GM12878 (cell line): ENCODE results near the gene HDAC5. TPM values are rescaled to one million over a fixed set of nuclear protein-coding genes. Genes with fewer than 3 reads are reported as not detected.

Source experiments
- ATAC-seq: fragments of 200-7000 bp; cut with Tn5 transposase; 3 replicates; pipeline ENCODE4 v1.9.1; 2020; ENCODE audit warnings: mild to moderate bottlenecking, moderate library complexity
- BruUV-seq: library from RNA; stranded (reverse); fragments of 400-500 nt; replicated peaks from 2 replicates; lab custom pipeline; 2021; lab: Mats Ljungman, UMichigan
- CTCF ChIA-PET: fragments of 300-600 bp; sonication (Branson Sonifier 250); formaldehyde crosslinking; extraction: SDS; loops from one replicate; lab custom pipeline; 2021; ENCODE audit warnings: inconsistent platforms; lab: Yijun Ruan, JAX
- POLR2A ChIA-PET: fragments of 350-600 bp; formaldehyde crosslinking; extraction: SDS; loops from one replicate; lab custom pipeline; 2021; ENCODE audit warnings: inconsistent platforms; lab: Charles Lee
- RAD21 ChIA-PET: fragments of 300-600 bp; sonication (Branson Sonifier 250); formaldehyde crosslinking; loops from one replicate; lab custom pipeline; 2023; ENCODE audit warnings: antibody characterized with exemption; ENCODE audit not compliant: unreplicated experiment; lab: Charles Lee
- SMC1A ChIA-PET: fragments of 300-600 bp; sonication (Branson Sonifier 250); formaldehyde crosslinking; loops from one replicate; lab custom pipeline; 2023; ENCODE audit not compliant: unreplicated experiment, uncharacterized antibody; lab: Charles Lee
- DNase-seq: peaks from one replicate; pipeline ENCODE4 v3.0.0-alpha.2; 2011; ENCODE audit warnings: low read depth, low spot score
- FAIRE-seq: peaks from 3 replicates; lab custom pipeline; 2011; peaks lifted over from hg19 to GRCh38; lab: Jason Lieb, UNC
- H2AFZ ChIP-seq: 2 replicates; pipeline ENCODE4 v1.6.0; 2011; ENCODE audit warnings: low read depth, low read length, control low read depth; ENCODE audit not compliant: control insufficient read depth
- H3K27ac ChIP-seq: 2 replicates; pipeline ENCODE4 v1.5.1; 2011; ENCODE audit warnings: control low read depth; ENCODE audit not compliant: control insufficient read depth, insufficient read depth
- H3K27me3 ChIP-seq, 2 experiments: replicated peaks in 1 of 2; 2 replicates each; pipeline versions ENCODE4 v1.6.0 to v1.6.1; 2011; ENCODE audit warnings: low read length in 1 of 2; ENCODE audit not compliant: control insufficient read depth in 2 of 2, insufficient read depth in 2 of 2
- H3K36me3 ChIP-seq, 2 experiments: 2 replicates each; pipeline ENCODE4 v1.5.1; 2011; ENCODE audit warnings: low read length in 1 of 2; ENCODE audit not compliant: control insufficient read depth in 2 of 2, insufficient read depth in 2 of 2
- H3K4me1 ChIP-seq: 2 replicates; pipeline ENCODE4 v1.6.1; 2011; ENCODE audit warnings: mild to moderate bottlenecking, low read length, moderate library complexity, mixed read lengths; ENCODE audit not compliant: control insufficient read depth, insufficient read depth
- H3K4me2 ChIP-seq: 2 replicates; pipeline ENCODE4 v1.6.0; 2011; ENCODE audit warnings: control low read depth; ENCODE audit not compliant: control insufficient read depth, insufficient read depth
- H3K4me3 ChIP-seq: fragments of 200-600 bp; sonication (generic); 2 replicates; pipeline ENCODE4 v1.5.1; 2016
- H3K79me2 ChIP-seq: 2 replicates; pipeline ENCODE4 v1.6.0; 2011; ENCODE audit warnings: low read length; ENCODE audit not compliant: control insufficient read depth, insufficient read depth
- H3K9ac ChIP-seq: 2 replicates; pipeline ENCODE4 v1.8.0; 2011; ENCODE audit warnings: low read length, control low read depth, mixed read lengths; ENCODE audit not compliant: control insufficient read depth, insufficient read depth
- H3K9me3 ChIP-seq: replicated peaks from 3 replicates; pipeline ENCODE4 v1.5.1; 2011; ENCODE audit warnings: mild to moderate bottlenecking, low read length; ENCODE audit not compliant: control insufficient read depth, insufficient read depth
- H4K20me1 ChIP-seq: 2 replicates; pipeline ENCODE4 v1.6.0; 2011; ENCODE audit not compliant: control insufficient read depth, insufficient read depth
- BHLHE40 ChIP-seq, 2 experiments: fragments of 450-650 bp in 1 of 2; IDR thresholded peaks; 2 replicates each; pipeline ENCODE4 v1.6.1; 2011 to 2017; ENCODE audit warnings: low read depth in 2 of 2, borderline replicate concordance in 1 of 2, improper control_type of control experiment in 1 of 2, low read length in 1 of 2, mild to moderate bottlenecking in 1 of 2
- KDM1A ChIP-seq: fragments of 200-600 bp; sonication (generic); IDR thresholded peaks from 2 replicates; pipeline ENCODE4 v1.6.1; 2016; ENCODE audit warnings: borderline replicate concordance
- SUPT20H ChIP-seq: IDR thresholded peaks from 2 replicates; pipeline ENCODE4 v1.6.1; 2011; ENCODE audit warnings: low read depth, mild to moderate bottlenecking, low read length, moderate library complexity, borderline replicate concordance; ENCODE audit not compliant: control insufficient read depth
- WGBS: methylation state at CpG from one replicate; pipeline ENCODE4 v1.1.6; 2016; ENCODE audit warnings: low lambda C conversion rate; ENCODE audit not compliant: insufficient replicate concordance, insufficient coverage; ENCODE audit errors: missing lambda C conversion rate; 5-methylcytosine and 5-hydroxymethylcytosine counted together
- in situ Hi-C: fragments of 300-500 bp; cut with MboI; formaldehyde crosslinking; loops from 9 replicates; pipeline ENCODE4 v1.14.3; 2018; ENCODE audit warnings: mixed read lengths
- intact Hi-C: fragments of 100-400 bp; cut with micrococcal nuclease; formaldehyde crosslinking; loops from one replicate; pipeline ENCODE4 v1.14.2; 2022; ENCODE audit not compliant: unreplicated experiment
- polyA plus RNA-seq, 11 experiments: library from polyadenylated mRNA; depleted of rRNA in 4 of 11; unstranded in 6 of 11; stranded (reverse) in 5 of 11; fragments of >200 nt; fragmentation: Nextera tagmentation in 4 of 11; fragmentation: Illumina TruSeq in 1 of 11; extraction: Ambion mirVana in 4 of 11; extraction: Trizol in 1 of 11; gene quantifications; 1 replicate in 1 of 11; 2 replicates in 10 of 11; pipeline versions ENCODE4 v1.2.1 to v1.2.3, GENCODE V29; 2011 to 2016; ENCODE audit warnings: inconsistent platforms in 2 of 11, missing spikeins in 2 of 11, low read depth in 1 of 11
- total RNA-seq, 4 experiments: library from RNA; depleted of rRNA in 3 of 4; stranded (reverse); fragments of >200 nt in 3 of 4; fragmentation: Illumina TruSeq in 1 of 4; extraction: Trizol in 1 of 4; gene quantifications; 2 replicates each; pipeline versions ENCODE4 v1.2.1 to v1.2.3, GENCODE V29; 2013 to 2021
- TF ChIP-seq, protein P1 (sequence below): IDR thresholded peaks from 2 replicates; pipeline ENCODE4 v1.6.1; 2012; ENCODE audit warnings: low read length, inconsistent platforms

HDAC5 gene
- total and polyA plus RNA-seq, 10 of the 15 experiments (the other 5 are each of a cell fraction or from before 2014, with no cell fraction given) = 1.1 to 58.0 (median 27.3) TPM

DNA sequence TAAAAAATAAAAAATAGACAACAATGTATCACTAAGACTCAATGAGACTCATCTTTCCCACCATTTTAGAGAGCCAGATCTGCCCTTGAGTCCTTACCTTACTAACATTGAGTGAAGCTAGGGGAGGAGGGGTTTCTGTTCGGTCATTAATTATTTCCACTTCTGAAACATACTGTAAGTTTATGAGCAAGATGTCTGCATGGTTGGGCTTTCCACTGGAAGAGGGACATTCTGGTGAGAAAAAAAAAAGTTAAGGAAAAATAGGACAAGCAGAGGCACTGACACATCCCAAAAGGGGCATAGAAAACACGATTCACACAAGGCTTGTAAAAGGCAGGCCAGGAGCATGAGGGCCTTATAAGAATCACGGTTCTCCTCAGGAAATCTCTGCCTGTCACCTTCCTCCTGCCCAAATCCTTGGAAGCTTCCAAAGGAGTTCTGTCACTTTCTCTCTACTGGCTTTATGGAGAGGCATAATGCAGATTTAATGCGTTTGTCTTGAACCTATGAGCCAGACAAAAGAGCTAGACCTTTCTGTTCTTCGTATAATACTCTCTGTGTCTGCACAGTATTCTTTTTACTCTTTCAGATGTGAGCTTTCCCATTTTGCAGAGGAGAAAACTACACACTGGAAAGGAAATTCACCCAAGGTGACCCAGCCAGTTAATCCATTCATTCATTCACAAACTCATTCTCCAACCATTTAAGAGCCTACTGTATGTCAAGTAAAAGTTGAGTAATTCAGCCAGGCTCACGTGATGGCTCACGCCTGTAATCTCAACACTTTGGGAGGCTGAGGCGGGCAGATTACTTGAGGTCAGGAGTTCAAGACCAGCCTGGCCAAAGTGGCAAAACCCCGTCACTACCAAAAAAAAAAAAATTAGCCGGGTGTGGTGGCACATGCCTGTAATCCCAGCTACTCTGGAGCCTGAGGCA is 59.5 kb downstream of the HDAC5 start:
- Histone ChIP-seq H3K4me1 (no peaks in the 10 kb centered on the region), H3K9me3 (no peaks in the 10 kb centered on the region), H3K4me3 (peak overlapping the region; percentile 41), H3K9ac (no peak overlapping the region), H2AFZ (no peak overlapping the region), H3K27ac (no peak overlapping the region), H3K36me3 (peaks cover 2 to 20% of the 10 kb centered on the region in 2 experiments), H3K27me3 (no peaks in the 10 kb centered on the region), H4K20me1 (no peaks in the 10 kb centered on the region)
- FAIRE-seq (no peak), ATAC-seq (no peak), DNase-seq (no peak)
- 89% methylated on average over 10 of the region's 10 CpGs for WGBS
- intact Hi-C loops = no loop called here
- TF ChIP-seq BHLHE40 (IDR thresholded peaks at IDR 0.05; ENCODE audit: borderline replicate concordance in 1 of 2, low read depth in 2 of 2, low read length in 1 of 2) = 0 out of 4 replicates have a peak, but pooled peaks of 1 of the 2 experiments have one; percentile 12
- TF ChIP-seq, protein P1, sequence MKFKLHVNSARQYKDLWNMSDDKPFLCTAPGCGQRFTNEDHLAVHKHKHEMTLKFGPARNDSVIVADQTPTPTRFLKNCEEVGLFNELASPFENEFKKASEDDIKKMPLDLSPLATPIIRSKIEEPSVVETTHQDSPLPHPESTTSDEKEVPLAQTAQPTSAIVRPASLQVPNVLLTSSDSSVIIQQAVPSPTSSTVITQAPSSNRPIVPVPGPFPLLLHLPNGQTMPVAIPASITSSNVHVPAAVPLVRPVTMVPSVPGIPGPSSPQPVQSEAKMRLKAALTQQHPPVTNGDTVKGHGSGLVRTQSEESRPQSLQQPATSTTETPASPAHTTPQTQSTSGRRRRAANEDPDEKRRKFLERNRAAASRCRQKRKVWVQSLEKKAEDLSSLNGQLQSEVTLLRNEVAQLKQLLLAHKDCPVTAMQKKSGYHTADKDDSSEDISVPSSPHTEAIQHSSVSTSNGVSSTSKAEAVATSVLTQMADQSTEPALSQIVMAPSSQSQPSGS = no peak
- no peak for TF ChIP-seq SUPT20H
- no peak for TF ChIP-seq KDM1A
- TF ChIP-seq, all 136 proteins: peak for 1
- in situ Hi-C loops = no loop called here
- peak overlapping the region; percentile 56 for H3K4me2 ChIP-seq
- ChIA-PET RAD21 (interaction anchor here (0.6 to 1.4 kb wide), 3 partner anchors 59 to 281 kb away, joined by 3 to 4 read pairs (median 3); partner anchors contain the start of genes GRN and HDAC5), CTCF (interaction anchor here (0.6 to 1.7 kb wide), 7 partner anchors 13 to 120 kb away, joined by 3 to 6 read pairs (median 5); no protein-coding TSS in a partner anchor), SMC1A (interaction anchor here (1.0 to 1.2 kb wide), 2 partner anchors 22 to 52 kb away, joined by 3 to 4 read pairs; no protein-coding TSS in a partner anchor), POLR2A (interaction anchor here (1.7 kb wide), 1 partner anchor 47 kb away, joined by 5 read pairs; no protein-coding TSS in a partner anchor)
- peaks cover 62% of the 10 kb centered on the region for H3K79me2 ChIP-seq
- BruUV-seq = TSS peak; percentile 38
